ENCODE results near the gene SUB1. TPM values are rescaled to one million over a fixed set of nuclear protein-coding genes. Genes with fewer than 3 reads are reported as not detected.
"Not testable (repeated sequence)": the region's sequence is repeated elsewhere in the genome, so short reads cannot be mapped to it uniquely, and the experiment has no call there.

Gene SUB1
- total RNA-seq, 1 donor from 2014 or later, result 147 TPM

GRCh38 chr5:32562843-32563242, 22.5 kb upstream of the SUB1 start:
- ATAC-seq (no peak), DNase-seq (ENCODE audit: low spot score) (no peak)
- intact Hi-C loops (cut with DNase I), result no loop called here

DNA sequence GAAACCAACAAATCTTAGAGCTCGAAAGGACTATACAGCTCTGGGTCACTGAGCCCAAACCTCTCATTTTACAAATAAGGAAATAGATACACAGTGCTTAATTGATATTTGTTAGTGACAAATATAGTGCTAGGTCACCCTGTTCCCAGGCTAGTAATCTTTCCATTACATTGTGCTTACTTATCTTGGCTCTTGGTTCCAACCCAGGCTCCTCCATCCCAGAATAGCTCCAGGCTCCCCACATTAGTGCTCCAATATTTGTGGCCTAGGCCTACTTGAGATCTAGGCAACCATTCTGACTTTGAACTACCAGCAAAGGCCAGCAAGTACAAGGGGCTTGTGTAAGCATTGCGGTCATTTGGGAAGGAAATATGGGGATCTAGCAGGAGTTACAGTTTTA, 21.7 kb upstream of the SUB1 start:
- no peak for ATAC-seq
- intact Hi-C loops (cut with DNase I), result no loop called here
- DNase-seq (ENCODE audit: low spot score), result no peak

DNA sequence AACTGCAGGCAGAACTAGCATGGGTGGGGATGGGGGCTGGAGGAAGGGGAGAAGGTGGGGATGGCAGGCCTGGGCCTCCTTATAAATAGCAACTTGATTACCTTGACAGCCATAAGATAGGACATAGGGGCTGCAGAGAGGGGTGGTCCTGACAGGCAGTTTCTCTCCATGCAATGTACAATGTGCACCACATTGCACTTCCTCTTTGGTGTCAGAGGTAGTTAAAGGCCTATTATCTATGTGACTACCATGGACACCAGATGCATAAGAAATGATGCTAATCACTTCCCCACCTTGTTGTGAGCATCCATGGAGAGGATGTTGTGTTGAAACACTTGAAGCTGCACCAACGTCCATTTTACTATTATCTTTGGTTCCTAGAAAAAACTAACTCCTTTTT, 20.2 kb upstream of the SUB1 start:
- intact Hi-C loops (cut with DNase I), result no loop called here
- ATAC-seq (no peak), DNase-seq (ENCODE audit: low spot score) (no peak)

- ATAC-seq, result no peak
- no peak for DNase-seq (ENCODE audit: low spot score)
- intact Hi-C loops (cut with DNase I), result no loop called here
These were observed 18.8 kb upstream of the SUB1 start for GRCh38 chr5:32566319-32567111.

- DNase-seq (ENCODE audit: low spot score), result no peak
- intact Hi-C loops (cut with DNase I), result no loop called here
- no peak for ATAC-seq
These were observed 14.2 kb upstream of the SUB1 start for GRCh38 chr5:32571128-32571527.

GRCh38 chr5:32572778-32573480, 12.4 kb upstream of the SUB1 start:
- intact Hi-C loops (cut with DNase I), result no loop called here
- DNase-seq (ENCODE audit: low spot score) (no peak), ATAC-seq (no peak)

DNA sequence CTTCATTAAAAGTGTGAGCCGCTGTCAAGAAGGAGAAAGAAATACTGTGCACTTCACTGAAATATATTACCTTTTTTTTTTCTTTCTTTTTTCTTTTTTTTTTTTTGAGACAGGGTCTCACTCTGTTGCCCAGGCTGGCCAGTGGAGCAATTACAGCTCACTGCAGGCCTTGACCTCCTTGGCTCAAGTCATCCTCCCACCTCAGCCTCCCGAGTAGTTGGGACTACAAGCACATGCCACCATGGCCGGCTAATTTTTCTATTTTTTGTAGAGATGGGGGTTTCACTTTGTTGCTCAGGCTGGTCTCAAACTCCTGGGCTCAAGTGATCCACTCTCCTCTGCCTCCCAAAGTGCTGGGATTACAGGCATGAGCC, 11.9 kb upstream of the SUB1 start:
- DNase-seq (ENCODE audit: low spot score); ATAC-seq; intact Hi-C loops (cut with DNase I): not testable (repeated sequence)

GRCh38 chr5:32574540-32575175, 10.7 kb upstream of the SUB1 start:
- intact Hi-C loops (cut with DNase I), result no loop called here
- DNase-seq (ENCODE audit: low spot score) (no peak), ATAC-seq (no peak)

DNA sequence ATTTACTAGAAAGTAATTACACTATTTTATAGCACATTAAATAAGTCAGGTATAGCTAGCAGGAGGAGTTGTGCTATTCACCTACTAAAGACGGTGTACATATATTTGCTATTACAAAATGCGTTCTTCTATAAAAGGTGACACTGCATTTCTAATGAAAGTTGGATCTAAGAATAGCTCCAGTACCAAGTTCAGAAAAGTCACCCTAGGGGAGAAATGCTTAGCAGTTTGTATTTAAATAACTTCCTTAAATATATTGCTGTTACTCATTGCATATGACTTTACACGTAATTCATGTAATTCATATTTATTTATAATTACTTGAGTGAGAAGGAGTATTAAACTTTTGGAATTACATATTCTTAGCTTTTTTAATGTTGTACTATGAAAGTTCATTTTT, 7.0 kb upstream of the SUB1 start:
- ATAC-seq (no peak), DNase-seq (ENCODE audit: low spot score) (no peak)
- intact Hi-C loops (cut with DNase I), result no loop called here

DNA sequence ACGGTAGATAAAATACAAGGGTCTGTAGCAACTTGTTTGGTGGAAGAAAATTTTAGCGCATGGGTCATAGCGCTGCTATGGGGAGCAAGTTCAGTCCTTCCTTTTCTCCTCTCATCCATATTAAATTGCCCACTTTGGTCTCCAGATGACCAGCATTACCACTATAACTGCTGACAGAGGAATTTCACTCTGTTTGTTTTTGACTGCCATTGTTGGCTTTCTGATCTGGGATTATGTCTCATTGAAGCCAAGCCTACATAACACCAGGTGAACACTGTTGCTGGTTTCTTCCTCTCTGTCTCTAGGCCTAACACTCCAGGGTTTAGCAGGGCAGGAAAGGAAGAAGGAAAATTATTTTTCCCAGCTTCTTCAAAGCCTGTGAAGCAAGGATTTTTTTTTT, 6.6 kb upstream of the SUB1 start:
- ATAC-seq, result no peak
- DNase-seq (ENCODE audit: low spot score), result no peak
- intact Hi-C loops (cut with DNase I), result no loop called here

DNA sequence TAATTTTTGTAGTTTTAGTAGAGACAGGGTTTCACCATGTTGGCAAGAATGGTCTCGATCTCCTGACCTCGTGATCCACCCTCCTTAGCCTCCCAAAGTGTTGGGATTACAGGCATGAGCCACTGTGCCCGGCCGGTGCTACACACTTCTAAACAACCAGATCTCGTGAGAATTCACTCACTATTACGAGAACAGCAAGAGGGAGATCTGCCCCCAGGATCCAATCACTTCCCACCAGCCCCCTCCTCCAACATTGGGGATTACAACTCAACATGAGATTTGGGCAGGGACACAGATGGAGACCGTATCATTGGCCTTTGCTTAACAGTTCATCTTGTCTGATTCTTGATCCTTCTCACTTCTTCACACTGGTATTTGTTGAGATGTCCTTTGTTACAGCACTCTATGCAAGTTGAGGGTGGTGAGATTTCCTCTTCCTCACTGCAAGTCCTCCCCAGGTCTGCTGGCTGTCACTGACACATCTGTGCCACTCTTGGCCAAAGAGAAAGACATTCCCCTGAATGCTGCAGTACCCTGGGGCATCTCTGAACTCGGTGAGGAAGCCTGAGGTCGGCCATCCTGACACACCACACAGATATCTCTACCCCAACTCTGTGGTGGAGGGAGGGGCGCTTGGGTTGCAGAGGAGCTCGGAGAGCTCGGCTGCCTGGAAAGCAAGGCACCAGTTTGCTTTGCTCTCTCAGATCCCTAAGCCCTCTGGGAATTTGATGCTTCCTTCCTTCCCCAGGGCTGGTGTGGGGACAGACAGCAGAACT, 4.2 kb upstream of the SUB1 start:
- DNase-seq (ENCODE audit: low spot score) (no peak), ATAC-seq (no peak)
- intact Hi-C loops (cut with DNase I), result no loop called here

GRCh38 chr5:32583582-32584232, 1.6 kb upstream of the SUB1 start:
- intact Hi-C loops (cut with DNase I), result no loop called here
- no peak for DNase-seq (ENCODE audit: low spot score)
- no peak for ATAC-seq

DNA sequence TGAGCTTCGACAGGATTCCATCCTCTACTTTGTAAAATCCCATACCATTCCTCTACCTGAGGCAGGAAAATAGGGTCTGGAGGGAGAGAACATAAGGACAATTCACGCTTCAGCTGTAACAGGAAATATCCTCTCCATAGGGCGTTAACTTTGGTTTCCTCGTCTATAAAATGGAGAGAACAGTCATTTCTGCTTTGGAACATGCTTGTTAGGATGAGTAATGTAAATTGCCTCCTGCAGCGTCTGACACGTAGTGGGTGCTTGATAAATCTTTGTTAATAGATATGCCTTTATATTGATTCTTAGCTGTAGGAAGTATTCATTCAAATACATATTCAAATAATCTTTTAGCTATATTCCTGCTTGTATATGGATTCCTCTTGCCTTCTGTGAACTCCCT, 711 bp upstream of the SUB1 start:
- intact Hi-C loops (cut with DNase I), result no loop called here
- no peak for ATAC-seq

GRCh38 chr5:32585122-32585445, 273 bp upstream of the SUB1 start:
- DNase-seq (ENCODE audit: low spot score) (no peak), ATAC-seq (no peak)
- intact Hi-C loops (cut with DNase I), result no loop called here

More for the DNA sequence above, 711 bp upstream of the SUB1 start:
- DNase-seq (ENCODE audit: low spot score), result no peak

GRCh38 chr5:32586276-32586599, 881 bp downstream of the SUB1 start:
- intact Hi-C loops (cut with DNase I), result no loop called here
- ATAC-seq, result no peak
- DNase-seq (ENCODE audit: low spot score), result no peak

- intact Hi-C loops (cut with DNase I), result no loop called here
These were observed 1.8 kb downstream of the SUB1 start for GRCh38 chr5:32587067-32587551.

GRCh38 chr5:32589416-32589815, 4.1 kb downstream of the SUB1 start:
- intact Hi-C loops (cut with DNase I), result no loop called here
- ATAC-seq, result no peak
- no peak for DNase-seq (ENCODE audit: low spot score)

More at GRCh38 chr5:32587067-32587551, 1.8 kb downstream of the SUB1 start:
- DNase-seq (ENCODE audit: low spot score), result no peak
- no peak for ATAC-seq

GRCh38 chr5:32589942-32590869, 4.8 kb downstream of the SUB1 start:
- intact Hi-C loops (cut with DNase I), result loop anchor here (10.0 kb wide), 1 partner anchor 355 kb away; no protein-coding TSS in a partner anchor
- no peak for DNase-seq (ENCODE audit: low spot score)

More at GRCh38 chr5:32589942-32590869, 4.8 kb downstream of the SUB1 start:
- no peak for ATAC-seq

Measured in sciatic nerve (tissue), 2 donors.